Esophagus muscularis mucosa (tissue), 4 donors: ENCODE data around the gene RAPGEF2. TPM values are rescaled to one million over a fixed set of nuclear protein-coding genes. Genes with fewer than 3 reads are reported as not detected.

Experiments
- DNase-seq: peaks from one replicate; pipeline ENCODE4 v3.0.0-alpha.2; 2017; ENCODE audit errors: extremely low spot score
- H3K27ac ChIP-seq, 4 donors: fragments of 200-600 bp; sonication (generic); replicated peaks in 1 of 4; 1 replicate in 3 of 4; 2 replicates in 1 of 4; pipeline ENCODE4 v1.5.1; 2016 to 2019; ENCODE audit warnings: mild to moderate bottlenecking in 1 of 4
- H3K27me3 ChIP-seq, 4 donors: fragments of 200-600 bp; sonication (generic); one replicate each; pipeline versions ENCODE4 v1.5.1 to v1.6.0; 2016 to 2019
- H3K36me3 ChIP-seq, 4 donors: fragments of 200-600 bp; sonication (generic); one replicate each; pipeline ENCODE4 v1.5.1; 2016 to 2019
- H3K4me1 ChIP-seq, 4 donors: fragments of 200-600 bp; sonication (generic); one replicate each; pipeline ENCODE4 v1.5.1; 2016 to 2019
- H3K4me3 ChIP-seq, 4 donors: fragments of 200-600 bp; sonication (generic); 1 replicate in 2 of 4; 2 replicates in 2 of 4; pipeline ENCODE4 v1.5.1; 2016 to 2019; ENCODE audit warnings: mild to moderate bottlenecking in 4 of 4, moderate library complexity in 1 of 4
- H3K9me3 ChIP-seq, 4 donors: fragments of 200-600 bp; sonication (generic); 1 replicate in 3 of 4; 2 replicates in 1 of 4; pipeline ENCODE4 v1.5.1; 2016 to 2019
- EP300 ChIP-seq: sonication (generic); formaldehyde crosslinking; IDR thresholded peaks from one replicate; pipeline ENCODE4 v1.6.1; 2017; ENCODE audit warnings: antibody characterized with exemption
- POLR2A ChIP-seq: fragments of 450-650 bp; IDR thresholded peaks from one replicate; pipeline ENCODE4 v1.6.1; 2017; ENCODE audit warnings: antibody characterized with exemption, moderate library complexity, mild to moderate bottlenecking, low read depth
- POLR2AphosphoS5 ChIP-seq, 2 donors: sonication (generic); formaldehyde crosslinking; IDR thresholded peaks; one replicate each; pipeline ENCODE4 v1.6.1; 2017; ENCODE audit warnings: antibody characterized with exemption in 2 of 2
- WGBS: methylation state at CpG from one replicate; pipeline ENCODE4 v1.1.5; 2018; 5-methylcytosine and 5-hydroxymethylcytosine counted together
- intact Hi-C: fragments of 100-400 bp; cut with DNase I; formaldehyde crosslinking; loops from one replicate; pipeline ENCODE4 v1.15.1; 2023
- total RNA-seq, 4 donors: library from RNA; depleted of rRNA; stranded (reverse); fragments of >200 nt; gene quantifications; one replicate each; pipeline versions ENCODE4 v1.1.0 to v1.2.1, GENCODE V29; 2016
- TF ChIP-seq, protein P1 (sequence below), 3 experiments: fragments of 200-600 bp in 2 of 3; fragments of 450-650 bp in 1 of 3; sonication (generic) in 2 of 3; IDR thresholded peaks; one replicate each; pipeline ENCODE4 v1.5.1; 2017 to 2019; ENCODE audit warnings: antibody characterized with exemption in 3 of 3, mild to moderate bottlenecking in 2 of 3, moderate library complexity in 1 of 3

RAPGEF2 gene
- total RNA-seq, 4 donors from 2014 or later, result 55.6 to 61.5 (median 58.4) TPM

- Histone ChIP-seq H3K27me3 (no peaks in the 10 kb centered on the region), H3K4me3 (no peak overlapping the region), H3K4me1 (peaks cover 10 to 17% (median 14%) of the 10 kb centered on the region in 4 donors), H3K9me3 (no peaks in the 10 kb centered on the region), H3K36me3 (peaks cover 0 to 5% (median 0%) of the 10 kb centered on the region in 4 donors), H3K27ac (no peak overlapping the region)
- no peak for DNase-seq
- intact Hi-C loops, result no loop called here
- TF ChIP-seq POLR2AphosphoS5 (IDR thresholded peaks at IDR 0.05) (no peak), POLR2A (no peak), EP300 (no peak)
- TF ChIP-seq, protein P1, sequence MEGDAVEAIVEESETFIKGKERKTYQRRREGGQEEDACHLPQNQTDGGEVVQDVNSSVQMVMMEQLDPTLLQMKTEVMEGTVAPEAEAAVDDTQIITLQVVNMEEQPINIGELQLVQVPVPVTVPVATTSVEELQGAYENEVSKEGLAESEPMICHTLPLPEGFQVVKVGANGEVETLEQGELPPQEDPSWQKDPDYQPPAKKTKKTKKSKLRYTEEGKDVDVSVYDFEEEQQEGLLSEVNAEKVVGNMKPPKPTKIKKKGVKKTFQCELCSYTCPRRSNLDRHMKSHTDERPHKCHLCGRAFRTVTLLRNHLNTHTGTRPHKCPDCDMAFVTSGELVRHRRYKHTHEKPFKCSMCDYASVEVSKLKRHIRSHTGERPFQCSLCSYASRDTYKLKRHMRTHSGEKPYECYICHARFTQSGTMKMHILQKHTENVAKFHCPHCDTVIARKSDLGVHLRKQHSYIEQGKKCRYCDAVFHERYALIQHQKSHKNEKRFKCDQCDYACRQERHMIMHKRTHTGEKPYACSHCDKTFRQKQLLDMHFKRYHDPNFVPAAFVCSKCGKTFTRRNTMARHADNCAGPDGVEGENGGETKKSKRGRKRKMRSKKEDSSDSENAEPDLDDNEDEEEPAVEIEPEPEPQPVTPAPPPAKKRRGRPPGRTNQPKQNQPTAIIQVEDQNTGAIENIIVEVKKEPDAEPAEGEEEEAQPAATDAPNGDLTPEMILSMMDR (IDR thresholded peaks at IDR 0.05), result no peak
- 72% methylated on average over 5 of the region's 5 CpGs for WGBS
Measured at GRCh38 chr4:159195361-159195769, 92.5 kb downstream of the RAPGEF2 start.

- TF ChIP-seq EP300 (no peak), POLR2A (no peak), POLR2AphosphoS5 (IDR thresholded peaks at IDR 0.05) (no peak)
- TF ChIP-seq, protein P1 (IDR thresholded peaks at IDR 0.05), result no peak
- Histone ChIP-seq H3K27ac (no peak overlapping the region), H3K4me1 (peaks cover 18 to 28% (median 25%) of the 10 kb centered on the region in 4 donors), H3K36me3 (peaks cover 0 to 5% (median 0%) of the 10 kb centered on the region in 4 donors), H3K27me3 (no peaks in the 10 kb centered on the region), H3K9me3 (no peaks in the 10 kb centered on the region), H3K4me3 (peak overlapping the region in 1 of 4 donors; percentile 20)
- DNase-seq, result no peak
- intact Hi-C loops, result no loop called here
- 82% methylated on average over 4 of the region's 4 CpGs for WGBS
Measured at GRCh38 chr4:159197260-159197884, 94.5 kb downstream of the RAPGEF2 start.

- intact Hi-C loops, result no loop called here
- no peak overlapping the region for H3K27ac ChIP-seq
- H3K4me1 ChIP-seq, result peaks cover 23 to 32% (median 29%) of the 10 kb centered on the region in 4 donors
- H3K9me3 ChIP-seq, result no peaks in the 10 kb centered on the region
- no peak for TF ChIP-seq EP300
- TF ChIP-seq POLR2AphosphoS5 (IDR thresholded peaks at IDR 0.05), result no peak
- TF ChIP-seq, protein P1 (IDR thresholded peaks at IDR 0.05), result no peak
- TF ChIP-seq POLR2A, result no peak
- peak overlapping the region in 1 of 4 donors; percentile 20 for H3K4me3 ChIP-seq
- 73% methylated on average over 6 of the region's 6 CpGs for WGBS
- no peak for DNase-seq
- H3K36me3 ChIP-seq, result peaks cover 0 to 5% (median 0%) of the 10 kb centered on the region in 4 donors
- H3K27me3 ChIP-seq, result no peaks in the 10 kb centered on the region
Measured at GRCh38 chr4:159197885-159198269, 95.0 kb downstream of the RAPGEF2 start.

GRCh38 chr4:159199826-159200225 lies 96.9 kb downstream of the RAPGEF2 start:
- H3K27ac ChIP-seq, result no peak overlapping the region
- H3K4me1 ChIP-seq, result peaks cover 23 to 42% (median 33%) of the 10 kb centered on the region in 4 donors
- H3K9me3 ChIP-seq, result no peaks in the 10 kb centered on the region
- no peaks in the 10 kb centered on the region for H3K27me3 ChIP-seq
- intact Hi-C loops, result loop anchor here (5.0 kb wide), 2 partner anchors 343 to 478 kb away; partner anchors contain the start of gene PPID
- no peak for DNase-seq
- no peaks in the 10 kb centered on the region for H3K36me3 ChIP-seq
- WGBS, result 91% methylated on average over 1 of the region's 1 CpG
- H3K4me3 ChIP-seq, result no peak overlapping the region
- TF ChIP-seq, protein P1 (IDR thresholded peaks at IDR 0.05), result no peak
- no peak for TF ChIP-seq POLR2AphosphoS5 (IDR thresholded peaks at IDR 0.05)
